Islet of Langerhans (tissue), 1 donor: ENCODE results near the gene NPIPA7.
"Not testable (repeated sequence)": the region's sequence is repeated elsewhere in the genome, so short reads cannot be mapped to it uniquely, and the experiment has no call there.

Experiments used
- FAIRE-seq: peaks from one replicate; lab custom pipeline; 2011; peaks lifted over from hg19 to GRCh38; lab: Jason Lieb, UNC

The NPIPA7 gene

DNA sequence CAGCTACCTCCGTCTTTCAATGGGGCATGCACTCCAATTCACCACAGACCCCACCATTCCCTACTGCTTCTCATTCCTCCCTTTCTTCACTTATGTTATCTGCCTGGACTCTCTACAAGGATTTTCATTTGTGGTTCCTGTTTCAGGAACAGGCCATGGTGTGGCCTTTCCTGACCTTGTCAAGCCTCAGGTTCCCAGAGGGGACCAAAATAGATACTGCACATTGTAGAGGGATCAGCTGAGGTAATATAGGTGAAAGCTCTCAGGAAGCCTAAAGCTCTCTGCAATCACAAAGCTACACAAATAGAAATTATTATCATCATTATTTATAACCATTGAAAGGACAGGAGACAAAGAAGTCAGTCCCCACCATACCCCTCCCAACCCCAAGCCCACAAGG is 41.6 kb downstream of the NPIPA7 start:
- FAIRE-seq: not testable (repeated sequence)

DNA sequence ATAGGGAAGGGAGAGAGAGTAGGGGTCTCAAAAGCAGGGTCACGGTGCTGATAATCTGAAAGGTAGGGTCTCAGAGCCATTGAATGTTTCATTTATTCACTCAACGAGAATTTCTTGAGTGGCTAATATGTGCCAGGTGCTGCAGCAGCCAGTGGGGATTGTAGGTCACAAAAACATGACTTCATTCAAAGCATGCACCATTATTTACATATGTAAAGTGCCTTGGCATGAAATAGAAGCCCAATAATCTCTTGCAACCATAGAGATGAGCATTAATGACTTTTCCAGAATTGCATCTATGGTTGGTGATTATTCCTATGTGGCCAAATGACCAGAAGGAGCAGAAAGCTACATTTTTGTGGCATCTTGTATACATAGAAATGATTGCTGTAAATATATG is 46.2 kb downstream of the NPIPA7 start:
- FAIRE-seq: not testable (repeated sequence)

- not testable (repeated sequence) for FAIRE-seq
These were observed 52.2 kb downstream of the NPIPA7 start for GRCh38 chr16:16431135-16431534.

GRCh38 chr16:16434711-16435110 is 55.8 kb downstream of the NPIPA7 start:
- FAIRE-seq: not testable (repeated sequence)

DNA sequence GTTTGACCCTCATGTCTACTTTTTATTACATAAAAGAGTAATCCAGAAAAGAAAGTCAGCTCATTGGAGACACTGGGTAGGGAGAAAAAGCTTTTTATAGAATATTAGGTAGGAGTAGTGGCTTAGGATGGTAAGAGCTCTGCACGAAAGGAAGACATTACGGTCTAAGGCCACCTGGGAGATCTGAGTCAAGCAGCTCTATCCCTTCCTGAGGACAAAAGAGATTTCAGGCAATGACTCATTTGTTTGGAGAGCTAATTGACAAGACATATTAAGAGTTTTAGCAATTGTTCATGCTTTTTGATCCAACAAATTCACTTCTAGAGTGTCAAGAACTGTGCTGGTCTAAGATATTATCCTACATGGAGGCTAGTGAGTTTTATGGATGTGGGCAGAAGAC is 62.5 kb downstream of the NPIPA7 start:
- FAIRE-seq: not testable (repeated sequence)
